K562 (cell line): ENCODE results near the gene POLE2. TPM values are rescaled to one million over a fixed set of nuclear protein-coding genes. Genes with fewer than 3 reads are reported as not detected.

Source experiments
- CREM ChIP-seq: IDR thresholded peaks from 2 replicates; pipeline ENCODE4 v1.6.1; 2014; ENCODE audit warnings: antibody characterized with exemption, low read depth
- VEZF1 ChIP-seq: fragments of 200-800 bp; sonication (Bioruptor generic); IDR thresholded peaks from 2 replicates; pipeline ENCODE4 v1.6.1; 2017; ENCODE audit warnings: missing genetic modification characterization, missing compliant biosample characterization
- polyA plus RNA-seq, 8 experiments: library from polyadenylated mRNA; depleted of rRNA in 4 of 8; stranded (reverse) in 5 of 8; unstranded in 3 of 8; fragments of >200 nt; fragmentation: Nextera tagmentation in 2 of 8; fragmentation: Illumina TruSeq in 1 of 8; extraction: Ambion mirVana in 2 of 8; extraction: Trizol in 1 of 8; gene quantifications; 2 replicates each; pipeline versions ENCODE4 v1.2.1 to v1.2.3, GENCODE V29; 2011 to 2014; ENCODE audit warnings: inconsistent platforms in 1 of 8, missing spikeins in 1 of 8
- total RNA-seq, 7 experiments: library from RNA; depleted of rRNA in 6 of 7; stranded (reverse); fragments of >200 nt in 6 of 7; fragmentation: Illumina TruSeq in 2 of 7; extraction: Trizol in 2 of 7; gene quantifications; 2 replicates each; pipeline versions ENCODE4 v1.2.1 to v1.2.3, GENCODE V29; 2011 to 2021; ENCODE audit warnings: low replicate concordance in 1 of 7
- TF ChIP-seq, protein P1 (sequence below), 2 experiments: fragments of 450-650 bp in 1 of 2; sonication (generic) in 1 of 2; formaldehyde crosslinking in 1 of 2; IDR thresholded peaks; 2 replicates each; pipeline versions ENCODE4 v1.7.1 to v1.9.0; 2016 to 2022; ENCODE audit warnings: inconsistent platforms in 1 of 2, mild to moderate bottlenecking in 1 of 2, missing genetic modification reagents in 1 of 2
- TF ChIP-seq, protein P2 (sequence below): fragments of 150-350 bp; conservative IDR thresholded peaks from 2 replicates; pipeline ENCODE4 v1.6.1; 2014; ENCODE audit warnings: low read length
- TF ChIP-seq, protein P3 (sequence below): fragments of 450-650 bp; IDR thresholded peaks from 2 replicates; pipeline ENCODE4 v1.6.1; 2016; ENCODE audit warnings: mild to moderate bottlenecking

POLE2 gene
- total and polyA plus RNA-seq, 9 of the 15 experiments (the other 6 are each of a cell fraction or from before 2014, with no cell fraction given) = 30.7 to 78.4 (median 55.4) TPM

DNA sequence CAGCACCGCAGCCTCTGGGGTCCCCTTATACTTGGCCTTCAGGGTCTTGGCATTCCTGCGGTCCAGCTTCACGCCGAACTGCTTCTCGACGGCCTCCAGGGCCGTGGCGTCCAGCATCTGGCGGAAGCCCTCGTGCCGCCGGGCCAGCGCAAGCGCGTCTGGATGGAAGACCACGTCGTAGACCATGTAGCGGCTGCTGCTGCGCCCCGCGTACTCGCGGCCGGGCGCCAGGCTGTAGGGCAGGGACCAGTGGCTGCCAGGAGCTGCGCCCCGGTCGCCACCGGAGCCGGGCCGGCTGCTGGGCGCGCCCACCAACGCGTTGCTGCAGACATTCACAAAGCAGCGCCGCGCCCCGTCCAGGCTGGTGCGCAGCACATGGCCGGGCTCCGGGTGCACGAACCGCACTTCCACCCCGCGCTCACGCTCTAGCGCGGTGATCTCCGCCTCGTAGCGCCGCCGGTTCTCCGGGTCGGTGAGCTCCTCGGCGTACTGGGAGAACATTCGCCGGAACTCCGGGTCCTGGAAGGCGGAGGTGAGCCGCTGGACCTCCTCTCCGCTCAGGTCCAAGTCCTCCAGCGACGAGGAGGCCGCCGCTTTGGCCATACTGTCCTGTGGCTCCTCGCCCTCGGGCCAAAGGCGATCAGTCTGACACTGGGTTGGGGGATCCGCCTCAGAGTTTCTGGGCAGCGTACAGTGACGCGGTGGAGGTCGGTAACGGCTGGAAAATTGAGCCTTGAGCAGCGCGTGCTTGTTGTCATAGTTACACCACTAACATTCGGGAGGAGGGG, 53.3 kb downstream of the POLE2 start, which contains the start of gene DNAAF2 (continued):
- TF ChIP-seq VEZF1 (CRISPR knock-in tag) (peak; percentile 66), CREM (peak; percentile 23; the same call in 1 of the 2 replicates)
- TF ChIP-seq, protein P1, sequence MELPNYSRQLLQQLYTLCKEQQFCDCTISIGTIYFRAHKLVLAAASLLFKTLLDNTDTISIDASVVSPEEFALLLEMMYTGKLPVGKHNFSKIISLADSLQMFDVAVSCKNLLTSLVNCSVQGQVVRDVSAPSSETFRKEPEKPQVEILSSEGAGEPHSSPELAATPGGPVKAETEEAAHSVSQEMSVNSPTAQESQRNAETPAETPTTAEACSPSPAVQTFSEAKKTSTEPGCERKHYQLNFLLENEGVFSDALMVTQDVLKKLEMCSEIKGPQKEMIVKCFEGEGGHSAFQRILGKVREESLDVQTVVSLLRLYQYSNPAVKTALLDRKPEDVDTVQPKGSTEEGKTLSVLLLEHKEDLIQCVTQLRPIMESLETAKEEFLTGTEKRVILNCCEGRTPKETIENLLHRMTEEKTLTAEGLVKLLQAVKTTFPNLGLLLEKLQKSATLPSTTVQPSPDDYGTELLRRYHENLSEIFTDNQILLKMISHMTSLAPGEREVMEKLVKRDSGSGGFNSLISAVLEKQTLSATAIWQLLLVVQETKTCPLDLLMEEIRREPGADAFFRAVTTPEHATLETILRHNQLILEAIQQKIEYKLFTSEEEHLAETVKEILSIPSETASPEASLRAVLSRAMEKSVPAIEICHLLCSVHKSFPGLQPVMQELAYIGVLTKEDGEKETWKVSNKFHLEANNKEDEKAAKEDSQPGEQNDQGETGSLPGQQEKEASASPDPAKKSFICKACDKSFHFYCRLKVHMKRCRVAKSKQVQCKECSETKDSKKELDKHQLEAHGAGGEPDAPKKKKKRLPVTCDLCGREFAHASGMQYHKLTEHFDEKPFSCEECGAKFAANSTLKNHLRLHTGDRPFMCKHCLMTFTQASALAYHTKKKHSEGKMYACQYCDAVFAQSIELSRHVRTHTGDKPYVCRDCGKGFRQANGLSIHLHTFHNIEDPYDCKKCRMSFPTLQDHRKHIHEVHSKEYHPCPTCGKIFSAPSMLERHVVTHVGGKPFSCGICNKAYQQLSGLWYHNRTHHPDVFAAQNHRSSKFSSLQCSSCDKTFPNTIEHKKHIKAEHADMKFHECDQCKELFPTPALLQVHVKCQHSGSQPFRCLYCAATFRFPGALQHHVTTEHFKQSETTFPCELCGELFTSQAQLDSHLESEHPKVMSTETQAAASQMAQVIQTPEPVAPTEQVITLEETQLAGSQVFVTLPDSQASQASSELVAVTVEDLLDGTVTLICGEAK (IDR thresholded peaks at IDR 0.05) = no peak
- TF ChIP-seq, protein P1 (CRISPR knock-in tag; IDR thresholded peaks at IDR 0.05) = no peak
- TF ChIP-seq, protein P2, sequence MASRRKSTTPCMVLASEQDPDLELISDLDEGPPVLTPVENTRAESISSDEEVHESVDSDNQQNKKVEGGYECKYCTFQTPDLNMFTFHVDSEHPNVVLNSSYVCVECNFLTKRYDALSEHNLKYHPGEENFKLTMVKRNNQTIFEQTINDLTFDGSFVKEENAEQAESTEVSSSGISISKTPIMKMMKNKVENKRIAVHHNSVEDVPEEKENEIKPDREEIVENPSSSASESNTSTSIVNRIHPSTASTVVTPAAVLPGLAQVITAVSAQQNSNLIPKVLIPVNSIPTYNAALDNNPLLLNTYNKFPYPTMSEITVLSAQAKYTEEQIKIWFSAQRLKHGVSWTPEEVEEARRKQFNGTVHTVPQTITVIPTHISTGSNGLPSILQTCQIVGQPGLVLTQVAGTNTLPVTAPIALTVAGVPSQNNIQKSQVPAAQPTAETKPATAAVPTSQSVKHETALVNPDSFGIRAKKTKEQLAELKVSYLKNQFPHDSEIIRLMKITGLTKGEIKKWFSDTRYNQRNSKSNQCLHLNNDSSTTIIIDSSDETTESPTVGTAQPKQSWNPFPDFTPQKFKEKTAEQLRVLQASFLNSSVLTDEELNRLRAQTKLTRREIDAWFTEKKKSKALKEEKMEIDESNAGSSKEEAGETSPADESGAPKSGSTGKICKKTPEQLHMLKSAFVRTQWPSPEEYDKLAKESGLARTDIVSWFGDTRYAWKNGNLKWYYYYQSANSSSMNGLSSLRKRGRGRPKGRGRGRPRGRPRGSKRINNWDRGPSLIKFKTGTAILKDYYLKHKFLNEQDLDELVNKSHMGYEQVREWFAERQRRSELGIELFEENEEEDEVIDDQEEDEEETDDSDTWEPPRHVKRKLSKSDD = no peak
- TF ChIP-seq, protein P3, sequence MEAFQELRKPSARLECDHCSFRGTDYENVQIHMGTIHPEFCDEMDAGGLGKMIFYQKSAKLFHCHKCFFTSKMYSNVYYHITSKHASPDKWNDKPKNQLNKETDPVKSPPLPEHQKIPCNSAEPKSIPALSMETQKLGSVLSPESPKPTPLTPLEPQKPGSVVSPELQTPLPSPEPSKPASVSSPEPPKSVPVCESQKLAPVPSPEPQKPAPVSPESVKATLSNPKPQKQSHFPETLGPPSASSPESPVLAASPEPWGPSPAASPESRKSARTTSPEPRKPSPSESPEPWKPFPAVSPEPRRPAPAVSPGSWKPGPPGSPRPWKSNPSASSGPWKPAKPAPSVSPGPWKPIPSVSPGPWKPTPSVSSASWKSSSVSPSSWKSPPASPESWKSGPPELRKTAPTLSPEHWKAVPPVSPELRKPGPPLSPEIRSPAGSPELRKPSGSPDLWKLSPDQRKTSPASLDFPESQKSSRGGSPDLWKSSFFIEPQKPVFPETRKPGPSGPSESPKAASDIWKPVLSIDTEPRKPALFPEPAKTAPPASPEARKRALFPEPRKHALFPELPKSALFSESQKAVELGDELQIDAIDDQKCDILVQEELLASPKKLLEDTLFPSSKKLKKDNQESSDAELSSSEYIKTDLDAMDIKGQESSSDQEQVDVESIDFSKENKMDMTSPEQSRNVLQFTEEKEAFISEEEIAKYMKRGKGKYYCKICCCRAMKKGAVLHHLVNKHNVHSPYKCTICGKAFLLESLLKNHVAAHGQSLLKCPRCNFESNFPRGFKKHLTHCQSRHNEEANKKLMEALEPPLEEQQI = no peak
